Fibroblast of villous mesenchyme (primary cell): ENCODE data around the gene FKBP10. TPM values are rescaled to one million over a fixed set of nuclear protein-coding genes. Genes with fewer than 3 reads are reported as not detected.

ENCODE experiments used
- DNase-seq: peaks from one replicate; pipeline ENCODE4 v3.0.0-alpha.2; 2010; ENCODE audit warnings: low read depth
- H3K4me3 ChIP-seq: 2 replicates; pipeline ENCODE4 v1.5.1; 2011; ENCODE audit warnings: low read depth, mild to moderate bottlenecking, low read length
- CTCF ChIP-seq: IDR thresholded peaks from 2 replicates; pipeline ENCODE4 v1.5.1; 2012; ENCODE audit warnings: low read depth, mild to moderate bottlenecking, low read length; ENCODE audit not compliant: insufficient read depth
- total RNA-seq: library from RNA; depleted of rRNA; stranded (reverse); fragments of >200 nt; gene quantifications from 2 replicates; pipeline ENCODE4 v1.2.3, GENCODE V29; 2012

FKBP10 gene
- total RNA-seq, 1 donor = 228 TPM

- no peak for TF ChIP-seq CTCF
- DNase-seq = no peak
- no peak overlapping the region for H3K4me3 ChIP-seq
Measured at GRCh38 chr17:41769985-41770384, 42.8 kb upstream of the FKBP10 start.

DNA sequence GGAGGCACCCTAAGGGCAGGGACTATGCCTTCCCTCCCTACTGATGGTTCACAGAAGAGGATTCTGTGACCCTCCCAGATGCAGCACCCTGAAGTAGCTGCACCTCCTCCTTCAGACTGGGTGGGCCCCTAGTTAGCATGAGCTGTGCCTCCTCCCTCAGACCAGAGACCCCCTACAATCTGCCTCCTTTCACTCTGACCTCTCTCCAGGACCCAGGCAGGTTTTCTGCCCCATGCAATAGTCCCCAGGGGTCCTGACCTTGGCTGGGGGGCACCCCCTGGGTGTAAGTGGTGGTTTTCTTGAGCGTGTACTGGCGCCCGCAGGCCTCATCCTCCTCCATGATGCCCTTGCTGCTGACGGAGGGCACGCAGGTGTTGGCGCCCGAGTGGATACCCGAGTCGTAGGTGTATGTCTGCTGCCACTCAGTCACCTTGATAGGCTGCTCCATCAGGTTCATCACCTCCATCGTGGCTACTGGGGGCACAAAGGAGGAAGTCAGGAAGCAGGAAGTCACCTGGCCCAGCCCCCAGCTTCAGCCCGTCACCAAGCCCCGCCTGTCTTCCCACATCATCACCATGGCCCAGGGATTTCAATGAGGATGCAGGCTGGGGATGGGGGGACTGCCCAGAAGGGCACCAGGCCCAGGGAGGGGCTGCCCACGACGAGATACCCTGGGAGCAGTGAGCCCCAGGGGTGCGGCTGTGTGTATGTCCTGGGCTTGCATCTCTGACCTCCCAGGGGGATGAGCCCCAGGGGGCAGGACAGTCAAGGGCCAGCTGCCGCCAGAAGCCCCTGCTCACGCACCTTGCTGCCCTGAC lies 41.2 kb upstream of the FKBP10 start:
- DNase-seq = no peak
- H3K4me3 ChIP-seq = no peak overlapping the region
- no peak for TF ChIP-seq CTCF

- no peak overlapping the region for H3K4me3 ChIP-seq
- no peak for DNase-seq
- TF ChIP-seq CTCF = no peak
Measured at GRCh38 chr17:41772218-41772585, 40.6 kb upstream of the FKBP10 start.

DNA sequence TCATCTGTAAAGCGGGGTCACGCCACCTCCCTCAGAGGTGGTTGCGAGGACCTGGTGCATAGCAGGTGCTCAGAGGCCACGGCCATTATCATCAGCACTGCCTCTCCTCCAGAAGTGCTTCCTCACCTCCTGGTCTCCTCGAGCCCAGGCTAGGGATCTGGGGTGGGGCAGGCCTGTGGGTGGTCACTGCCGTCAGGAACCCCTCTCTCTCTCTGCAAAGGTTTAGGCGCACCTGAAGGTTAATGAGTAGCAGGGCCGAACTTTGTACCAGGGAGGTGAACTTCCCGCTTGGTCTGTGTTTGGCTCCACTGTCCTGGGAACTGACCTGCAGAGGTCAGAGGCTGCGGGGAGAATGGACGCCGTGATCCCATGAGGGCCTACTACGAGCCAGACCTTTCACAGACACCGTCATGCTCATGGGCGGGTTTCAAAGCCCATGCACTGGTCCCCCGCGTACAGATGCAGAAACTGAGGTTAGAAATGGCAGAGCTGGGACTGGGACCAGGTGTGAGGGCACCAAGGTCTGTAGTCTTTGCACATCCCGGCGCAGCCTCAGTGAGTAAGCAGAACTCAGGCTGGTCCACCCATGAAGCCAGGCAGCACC lies 40.1 kb upstream of the FKBP10 start:
- no peak for DNase-seq
- no peak overlapping the region for H3K4me3 ChIP-seq
- TF ChIP-seq CTCF = no peak

DNA sequence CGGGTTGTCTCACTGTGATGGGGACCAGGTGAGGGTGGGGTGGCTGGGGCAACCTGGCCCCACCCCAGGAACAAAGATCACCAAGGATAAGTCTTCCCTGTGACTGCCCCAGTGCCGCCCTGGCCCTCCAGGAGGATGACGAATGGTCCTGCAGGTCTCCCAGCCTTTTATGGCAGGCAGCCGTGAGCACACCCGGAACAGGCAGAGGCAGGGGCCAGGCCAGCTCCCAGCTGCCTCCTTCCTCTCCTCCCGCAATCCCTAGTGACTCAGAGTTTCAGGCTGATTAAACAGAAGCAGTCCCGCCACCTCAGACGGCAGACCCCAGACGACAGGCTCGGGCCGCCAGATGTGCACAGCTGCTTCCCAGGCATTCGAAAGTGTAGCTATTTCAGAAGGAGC lies 39.6 kb upstream of the FKBP10 start:
- DNase-seq = peak; percentile 94
- no peak for TF ChIP-seq CTCF
- H3K4me3 ChIP-seq = no peak overlapping the region

GRCh38 chr17:41773731-41774193 lies 39.0 kb upstream of the FKBP10 start:
- peak; percentile 69 for DNase-seq
- peak; percentile 10 for TF ChIP-seq CTCF

More at GRCh38 chr17:41773731-41774193, 39.0 kb upstream of the FKBP10 start:
- H3K4me3 ChIP-seq = peak overlapping the region; percentile 18
